T-helper 1 cell treated with Interleukin-12 subunit alpha and Interleukin-12 subunit beta and Interleukin-4 antibody, amounts not matched to agents 30 μg/mL and 1 μg/mL, for 36 hours (primary cell): ENCODE data around the gene CTAGE6.
"Not testable (repeated sequence)": the region's sequence is repeated elsewhere in the genome, so short reads cannot be mapped to it uniquely, and the experiment has no call there.

Experiments used
- H3K27ac Mint-ChIP-seq: one replicate; pipeline ENCODE4 v1.8.0; 2021; ENCODE audit warnings: mild to moderate bottlenecking, mixed read lengths
- H3K27me3 Mint-ChIP-seq: one replicate; pipeline ENCODE4 v1.8.0; 2021; ENCODE audit warnings: low read depth, mixed read lengths
- H3K36me3 Mint-ChIP-seq: one replicate; pipeline ENCODE4 v1.8.0; 2021; ENCODE audit warnings: low read depth, mixed read lengths
- H3K4me1 Mint-ChIP-seq: one replicate; pipeline ENCODE4 v1.8.0; 2021; ENCODE audit warnings: low read depth, mixed read lengths
- H3K4me3 Mint-ChIP-seq: one replicate; pipeline ENCODE4 v1.8.0; 2021; ENCODE audit warnings: mild to moderate bottlenecking, moderate library complexity, mixed read lengths
- H3K9me3 Mint-ChIP-seq: one replicate; pipeline ENCODE4 v1.8.0; 2021; ENCODE audit warnings: mixed read lengths

CTAGE6 gene, protein sequence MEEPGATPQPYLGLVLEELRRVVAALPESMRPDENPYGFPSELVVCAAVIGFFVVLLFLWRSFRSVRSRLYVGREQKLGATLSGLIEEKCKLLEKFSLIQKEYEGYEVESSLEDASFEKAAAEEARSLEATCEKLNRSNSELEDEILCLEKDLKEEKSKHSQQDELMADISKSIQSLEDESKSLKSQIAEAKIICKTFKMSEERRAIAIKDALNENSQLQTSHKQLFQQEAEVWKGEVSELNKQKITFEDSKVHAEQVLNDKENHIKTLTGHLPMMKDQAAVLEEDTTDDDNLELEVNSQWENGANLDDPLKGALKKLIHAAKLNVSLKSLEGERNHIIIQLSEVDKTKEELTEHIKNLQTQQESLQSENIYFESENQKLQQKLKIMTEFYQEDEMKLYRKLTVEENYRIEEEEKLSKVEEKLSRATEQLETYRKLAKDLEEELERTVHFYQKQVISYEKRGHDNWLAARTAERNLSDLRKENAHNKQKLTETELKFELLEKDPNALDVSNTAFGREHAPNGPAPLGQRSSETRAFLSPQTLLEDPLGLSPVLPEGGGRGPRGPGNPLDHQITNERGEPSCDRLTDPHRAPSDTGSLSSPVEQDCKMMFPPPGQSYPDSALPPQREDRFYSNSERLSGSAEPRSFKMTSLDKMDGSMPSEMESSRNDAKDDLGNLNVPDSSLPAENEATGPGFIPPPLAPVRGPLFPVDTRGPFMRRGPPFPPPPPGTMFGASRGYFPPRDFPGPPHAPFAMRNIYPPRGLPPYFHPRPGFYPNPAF

GRCh38 chr7:143757596-143757995, at the start of gene CTAGE6:
TSS of gene CTAGE6 (minus strand) at chr7:143757696. CDS start at chr7:143757658, 38 bp downstream.
- H3K27me3 Mint-ChIP-seq, H3K36me3 Mint-ChIP-seq, H3K4me3 Mint-ChIP-seq, H3K27ac Mint-ChIP-seq, H3K4me1 Mint-ChIP-seq, H3K9me3 Mint-ChIP-seq: not testable (repeated sequence)

- not testable (repeated sequence) for H3K4me1 Mint-ChIP-seq, H3K36me3 Mint-ChIP-seq, H3K27me3 Mint-ChIP-seq, H3K4me3 Mint-ChIP-seq, H3K27ac Mint-ChIP-seq, H3K9me3 Mint-ChIP-seq
Observed at GRCh38 chr7:143806664-143807071, 49.2 kb upstream of the CTAGE6 start.

- not testable (repeated sequence) for H3K9me3 Mint-ChIP-seq, H3K27ac Mint-ChIP-seq, H3K4me3 Mint-ChIP-seq, H3K27me3 Mint-ChIP-seq, H3K4me1 Mint-ChIP-seq, H3K36me3 Mint-ChIP-seq
Observed at GRCh38 chr7:143797896-143798290, 40.4 kb upstream of the CTAGE6 start.

DNA sequence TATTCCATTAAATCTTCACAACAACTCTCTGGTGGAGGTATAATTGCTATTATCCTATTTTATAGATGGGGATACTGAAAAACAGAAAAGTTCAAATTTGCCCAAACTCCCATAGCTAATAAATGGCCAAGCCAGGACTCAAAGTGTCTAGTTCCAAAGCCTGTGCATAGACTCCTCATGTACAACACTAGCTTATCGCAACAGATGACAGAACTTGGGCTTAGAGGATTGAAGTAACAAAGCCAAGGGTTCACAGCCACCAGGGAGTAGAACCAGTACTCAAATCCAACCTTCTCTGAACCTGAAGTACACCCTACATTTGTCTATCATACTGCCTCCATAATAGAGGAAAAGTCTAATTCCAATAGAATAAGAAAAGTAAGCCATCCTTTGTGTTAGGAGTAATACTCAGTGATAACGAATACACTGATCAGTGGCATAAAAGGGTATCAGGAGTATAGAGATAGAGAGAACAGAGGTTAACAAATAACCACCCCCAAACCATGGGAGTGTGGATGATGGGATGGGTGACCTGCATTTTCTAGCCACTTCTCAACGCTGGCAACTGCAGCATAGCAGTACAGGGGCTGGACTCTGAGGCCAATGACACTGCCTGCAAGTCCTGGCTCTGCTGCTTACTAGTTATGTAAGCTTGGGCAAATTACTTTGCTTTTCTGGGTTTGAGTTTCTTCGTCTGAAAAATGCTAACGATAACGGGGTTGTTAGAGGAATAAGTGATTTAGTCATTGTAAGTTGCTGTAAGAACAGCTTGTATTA, 39.8 kb upstream of the CTAGE6 start:
- H3K27ac Mint-ChIP-seq, H3K4me3 Mint-ChIP-seq, H3K9me3 Mint-ChIP-seq, H3K36me3 Mint-ChIP-seq, H3K4me1 Mint-ChIP-seq, H3K27me3 Mint-ChIP-seq: not testable (repeated sequence)

DNA sequence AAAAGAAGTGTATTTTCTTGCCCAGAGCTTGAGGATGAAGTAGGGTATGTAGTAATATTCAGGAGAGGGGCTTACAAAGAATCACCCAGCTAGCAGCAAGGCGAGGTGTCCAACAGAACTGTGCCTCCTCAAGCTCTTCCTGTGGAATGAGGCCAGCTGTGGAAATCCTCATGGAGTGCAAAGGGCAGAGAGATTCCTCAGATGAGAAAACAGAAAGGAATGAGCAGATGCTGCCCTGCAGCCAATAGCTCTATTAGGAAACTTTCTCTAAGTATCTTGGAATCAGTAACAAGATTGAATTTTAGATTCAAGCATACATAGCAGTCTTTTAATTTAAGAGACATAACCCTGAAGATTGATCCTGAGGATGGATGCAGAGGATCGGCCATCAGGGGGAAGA, 38.2 kb upstream of the CTAGE6 start:
- not testable (repeated sequence) for H3K27ac Mint-ChIP-seq, H3K4me3 Mint-ChIP-seq, H3K9me3 Mint-ChIP-seq, H3K4me1 Mint-ChIP-seq, H3K36me3 Mint-ChIP-seq, H3K27me3 Mint-ChIP-seq

- not testable (repeated sequence) for H3K9me3 Mint-ChIP-seq, H3K27me3 Mint-ChIP-seq, H3K27ac Mint-ChIP-seq, H3K4me1 Mint-ChIP-seq, H3K36me3 Mint-ChIP-seq, H3K4me3 Mint-ChIP-seq
Observed at GRCh38 chr7:143792633-143793032, 35.1 kb upstream of the CTAGE6 start.

GRCh38 chr7:143785415-143786182, 28.1 kb upstream of the CTAGE6 start:
- not testable (repeated sequence) for H3K27me3 Mint-ChIP-seq, H3K9me3 Mint-ChIP-seq, H3K27ac Mint-ChIP-seq, H3K4me1 Mint-ChIP-seq, H3K4me3 Mint-ChIP-seq, H3K36me3 Mint-ChIP-seq

DNA sequence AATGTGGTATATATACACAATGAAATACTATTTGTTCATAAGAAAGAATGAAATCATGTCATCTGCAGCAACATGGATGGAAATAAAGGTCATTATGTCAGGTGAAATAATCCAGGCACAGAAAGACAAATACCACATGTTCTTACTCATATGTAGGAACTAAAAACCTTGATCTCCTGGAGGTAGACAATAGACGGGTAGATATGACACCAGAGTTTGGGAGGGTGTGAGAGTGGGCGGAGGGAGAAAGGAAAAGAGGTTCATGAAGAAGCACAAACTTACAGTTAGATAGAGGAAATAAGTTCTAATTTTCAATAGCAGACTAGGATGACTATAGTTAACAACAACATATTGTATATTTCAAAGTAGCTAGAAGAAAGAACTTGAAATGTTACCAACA, 22.1 kb upstream of the CTAGE6 start:
- not testable (repeated sequence) for H3K27ac Mint-ChIP-seq, H3K36me3 Mint-ChIP-seq, H3K27me3 Mint-ChIP-seq, H3K4me3 Mint-ChIP-seq, H3K4me1 Mint-ChIP-seq, H3K9me3 Mint-ChIP-seq

DNA sequence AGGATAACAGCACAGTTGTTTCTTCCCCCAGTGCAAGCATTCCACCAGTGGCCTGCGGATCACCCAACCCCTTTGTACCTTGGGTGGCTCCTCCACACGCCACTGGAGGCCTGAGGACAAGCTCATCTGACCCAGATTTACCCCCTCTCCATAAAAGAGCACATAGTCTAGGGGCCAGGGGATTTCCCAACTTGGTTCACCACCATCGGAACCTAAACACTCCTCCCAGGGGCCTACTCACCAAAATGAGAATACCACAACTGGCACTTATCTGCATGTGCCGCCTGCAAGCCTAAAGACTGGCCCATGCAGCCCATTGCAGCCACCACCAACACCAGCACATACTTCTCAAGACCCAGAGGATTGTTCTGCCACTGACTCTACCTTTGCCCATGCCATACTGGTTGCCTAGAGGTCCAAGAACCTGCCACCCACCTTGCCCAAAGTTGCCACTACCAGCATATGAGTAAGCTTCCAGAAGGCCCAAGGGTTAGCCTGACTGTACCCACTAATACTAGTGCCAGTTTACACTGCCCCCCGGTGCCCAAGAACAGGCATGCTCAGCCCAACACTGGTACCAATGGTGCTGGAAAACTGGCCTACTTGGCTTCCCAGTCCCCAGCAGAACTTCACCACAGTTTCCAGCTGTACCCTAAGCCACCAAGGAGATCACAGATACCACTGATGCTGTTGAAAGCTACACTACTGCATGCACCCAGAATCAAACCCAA, 15.4 kb upstream of the CTAGE6 start:
- not testable (repeated sequence) for H3K4me1 Mint-ChIP-seq, H3K27me3 Mint-ChIP-seq, H3K36me3 Mint-ChIP-seq, H3K4me3 Mint-ChIP-seq, H3K27ac Mint-ChIP-seq, H3K9me3 Mint-ChIP-seq

DNA sequence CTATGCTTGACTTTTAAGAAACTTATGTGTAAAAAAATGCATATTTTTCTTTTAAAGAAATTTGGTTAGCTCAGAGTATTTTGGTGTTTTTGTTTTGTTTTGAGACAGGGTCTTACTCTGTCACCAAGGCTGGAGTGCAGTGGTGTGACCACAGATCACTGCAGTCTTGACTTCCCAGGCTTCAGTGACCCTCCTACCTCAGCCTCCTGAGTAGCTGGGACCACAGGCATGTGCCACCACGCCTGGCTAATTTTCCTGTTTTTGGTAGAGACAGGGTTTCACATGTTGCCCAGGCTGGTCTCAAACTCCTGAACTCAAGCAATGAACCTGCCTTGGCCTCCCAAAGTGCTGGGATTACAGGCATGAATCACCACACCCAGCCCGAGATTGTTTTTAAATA, 10.0 kb upstream of the CTAGE6 start:
- H3K4me1 Mint-ChIP-seq, H3K36me3 Mint-ChIP-seq, H3K27ac Mint-ChIP-seq, H3K9me3 Mint-ChIP-seq, H3K4me3 Mint-ChIP-seq, H3K27me3 Mint-ChIP-seq: not testable (repeated sequence)

- H3K9me3 Mint-ChIP-seq, H3K36me3 Mint-ChIP-seq, H3K27me3 Mint-ChIP-seq, H3K4me3 Mint-ChIP-seq, H3K27ac Mint-ChIP-seq, H3K4me1 Mint-ChIP-seq: not testable (repeated sequence)
Observed at GRCh38 chr7:143765678-143766077, 8.2 kb upstream of the CTAGE6 start.

DNA sequence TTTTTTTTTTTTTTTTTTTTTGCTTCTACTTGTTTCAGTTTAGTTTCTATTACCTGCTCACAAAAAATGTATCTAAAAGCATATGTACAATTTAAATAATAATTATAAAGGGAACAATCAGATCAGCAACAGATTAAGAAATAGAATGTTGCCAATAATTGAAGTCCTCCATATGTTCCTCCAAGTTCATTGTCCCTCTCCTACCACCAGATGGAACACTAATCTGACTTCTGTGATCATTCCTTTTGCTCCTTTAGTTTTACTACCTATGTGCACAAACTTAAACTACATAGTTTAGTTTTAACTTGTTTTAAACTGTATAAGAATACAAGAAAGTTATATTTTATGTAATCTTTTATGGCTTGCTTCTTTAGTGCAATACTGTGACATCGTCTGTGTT, 5.6 kb upstream of the CTAGE6 start:
- not testable (repeated sequence) for H3K36me3 Mint-ChIP-seq, H3K27me3 Mint-ChIP-seq, H3K4me3 Mint-ChIP-seq, H3K4me1 Mint-ChIP-seq, H3K27ac Mint-ChIP-seq, H3K9me3 Mint-ChIP-seq

- H3K4me1 Mint-ChIP-seq, H3K4me3 Mint-ChIP-seq, H3K27me3 Mint-ChIP-seq, H3K36me3 Mint-ChIP-seq, H3K27ac Mint-ChIP-seq, H3K9me3 Mint-ChIP-seq: not testable (repeated sequence)
Observed at GRCh38 chr7:143745340-143745739, 12.2 kb downstream of the CTAGE6 start.
